Body of pancreas (tissue), 4 donors: ENCODE measurements around the gene TEX2. TPM values are rescaled to one million over a fixed set of nuclear protein-coding genes. Genes with fewer than 3 reads are reported as not detected.
"Not testable (repeated sequence)": the region's sequence is repeated elsewhere in the genome, so short reads cannot be mapped to it uniquely, and the experiment has no call there.

Experiments
- ATAC-seq: fragments of 150-250 bp; one replicate; pipeline ENCODE4 v1.9.1; 2016
- DNase-seq, 4 donors: peaks; one replicate each; pipeline ENCODE4 v3.0.0-alpha.2; 2019
- H3K27ac ChIP-seq, 4 donors: fragments of 200-600 bp; sonication (generic); 1 replicate in 3 of 4; 2 replicates in 1 of 4; pipeline versions ENCODE4 v1.5.1 to v1.6.1; 2016 to 2019; ENCODE audit warnings: mild to moderate bottlenecking in 1 of 4, mixed read lengths in 1 of 4, moderate library complexity in 1 of 4
- H3K27me3 ChIP-seq, 2 donors: fragments of 200-600 bp; sonication (generic); one replicate each; pipeline ENCODE4 v1.6.0; 2016; ENCODE audit warnings: mild to moderate bottlenecking in 1 of 2
- H3K36me3 ChIP-seq, 2 donors: fragments of 200-600 bp; sonication (generic); replicated peaks in 1 of 2; 2 replicates each; pipeline ENCODE4 v1.5.1; 2016; ENCODE audit warnings: low read depth in 2 of 2; ENCODE audit not compliant: insufficient read depth in 1 of 2
- H3K4me1 ChIP-seq: fragments of 200-600 bp; sonication (generic); one replicate; pipeline ENCODE4 v1.6.0; 2016
- H3K4me3 ChIP-seq, 2 donors: fragments of 200-600 bp; sonication (generic); 1 replicate in 1 of 2; 2 replicates in 1 of 2; pipeline ENCODE4 v1.5.1; 2016 to 2019
- H3K9me3 ChIP-seq, 3 donors: fragments of 200-600 bp; sonication (generic); 1 replicate in 2 of 3; 2 replicates in 1 of 3; pipeline ENCODE4 v1.5.1; 2016
- POLR2A ChIP-seq, 3 donors: fragments of 450-650 bp; IDR thresholded peaks; one replicate each; pipeline ENCODE4 v1.6.1; 2016; ENCODE audit warnings: antibody characterized with exemption in 3 of 3, mild to moderate bottlenecking in 2 of 3
- WGBS, 2 donors: methylation state at CpG; one replicate each; pipeline ENCODE4 v1.1.5; 2017; 5-methylcytosine and 5-hydroxymethylcytosine counted together
- intact Hi-C: fragments of 100-400 bp; cut with DNase I; formaldehyde crosslinking; loops from one replicate; pipeline ENCODE4 v1.15.1; 2023
- total RNA-seq, 2 donors: library from RNA; depleted of rRNA; stranded (reverse); fragments of >200 nt; gene quantifications; one replicate each; pipeline ENCODE4 v1.1.0, GENCODE V29; 2016
- TF ChIP-seq, protein P1 (sequence below), 7 experiments: fragments of 450-650 bp in 4 of 7; fragments of 200-600 bp in 3 of 7; sonication (generic) in 3 of 7; IDR thresholded peaks; one replicate each; pipeline ENCODE4 v1.5.1; 2016 to 2019; ENCODE audit warnings: antibody characterized with exemption in 7 of 7

Gene TEX2
- total RNA-seq, 2 donors from 2014 or later: 36.1 to 82.1 TPM

GRCh38 chr17:64170286-64170685 lies 92.8 kb downstream of the TEX2 start:
- Histone ChIP-seq H3K27me3 (no peaks in the 10 kb centered on the region), H3K9me3 (no peaks in the 10 kb centered on the region), H3K36me3 (no peaks in the 10 kb centered on the region), H3K4me1 (peaks cover 31% of the 10 kb centered on the region), H3K4me3 (no peak overlapping the region), H3K27ac (no peak overlapping the region)
- no peak for TF ChIP-seq POLR2A (IDR thresholded peaks at IDR 0.05)
- TF ChIP-seq, protein P1, sequence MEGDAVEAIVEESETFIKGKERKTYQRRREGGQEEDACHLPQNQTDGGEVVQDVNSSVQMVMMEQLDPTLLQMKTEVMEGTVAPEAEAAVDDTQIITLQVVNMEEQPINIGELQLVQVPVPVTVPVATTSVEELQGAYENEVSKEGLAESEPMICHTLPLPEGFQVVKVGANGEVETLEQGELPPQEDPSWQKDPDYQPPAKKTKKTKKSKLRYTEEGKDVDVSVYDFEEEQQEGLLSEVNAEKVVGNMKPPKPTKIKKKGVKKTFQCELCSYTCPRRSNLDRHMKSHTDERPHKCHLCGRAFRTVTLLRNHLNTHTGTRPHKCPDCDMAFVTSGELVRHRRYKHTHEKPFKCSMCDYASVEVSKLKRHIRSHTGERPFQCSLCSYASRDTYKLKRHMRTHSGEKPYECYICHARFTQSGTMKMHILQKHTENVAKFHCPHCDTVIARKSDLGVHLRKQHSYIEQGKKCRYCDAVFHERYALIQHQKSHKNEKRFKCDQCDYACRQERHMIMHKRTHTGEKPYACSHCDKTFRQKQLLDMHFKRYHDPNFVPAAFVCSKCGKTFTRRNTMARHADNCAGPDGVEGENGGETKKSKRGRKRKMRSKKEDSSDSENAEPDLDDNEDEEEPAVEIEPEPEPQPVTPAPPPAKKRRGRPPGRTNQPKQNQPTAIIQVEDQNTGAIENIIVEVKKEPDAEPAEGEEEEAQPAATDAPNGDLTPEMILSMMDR (IDR thresholded peaks at IDR 0.05): no peak
- DNase-seq: no peak
- 89 to 96% methylated on average over 4 of the region's 4 CpGs for WGBS, 2 donors
- intact Hi-C loops: no loop called here
- no peak for ATAC-seq

- H3K4me1 ChIP-seq: peaks cover 38% of the 10 kb centered on the region
- 88 to 98% methylated on average over 3 of the region's 3 CpGs for WGBS, 2 donors
- intact Hi-C loops: loop anchor here (10.0 kb wide), 1 partner anchor 107 kb away; no protein-coding TSS in a partner anchor
Measured at GRCh38 chr17:64167666-64168065, 95.4 kb downstream of the TEX2 start.

GRCh38 chr17:64166876-64167275 lies 96.2 kb downstream of the TEX2 start:
- intact Hi-C loops: loop anchor here (10.0 kb wide), 1 partner anchor 108 kb away; no protein-coding TSS in a partner anchor
- TF ChIP-seq, protein P1 (IDR thresholded peaks at IDR 0.05): no peak
- TF ChIP-seq POLR2A (IDR thresholded peaks at IDR 0.05): no peak
- WGBS, 2 donors: 96 to 100% methylated on average over 3 of the region's 3 CpGs
- Histone ChIP-seq H3K4me1 (peaks cover 41% of the 10 kb centered on the region), H3K27ac (peak overlapping the region in 2 of 4 donors; percentile 29 to 84), H3K27me3 (no peaks in the 10 kb centered on the region), H3K36me3 (no peaks in the 10 kb centered on the region), H3K9me3 (no peaks in the 10 kb centered on the region), H3K4me3 (no peak overlapping the region)
- ATAC-seq: no peak
- DNase-seq: no peak

More at GRCh38 chr17:64167666-64168065, 95.4 kb downstream of the TEX2 start:
- not testable (repeated sequence) for DNase-seq, H3K4me3 ChIP-seq, H3K36me3 ChIP-seq, H3K9me3 ChIP-seq, H3K27ac ChIP-seq, ATAC-seq, H3K27me3 ChIP-seq

DNA sequence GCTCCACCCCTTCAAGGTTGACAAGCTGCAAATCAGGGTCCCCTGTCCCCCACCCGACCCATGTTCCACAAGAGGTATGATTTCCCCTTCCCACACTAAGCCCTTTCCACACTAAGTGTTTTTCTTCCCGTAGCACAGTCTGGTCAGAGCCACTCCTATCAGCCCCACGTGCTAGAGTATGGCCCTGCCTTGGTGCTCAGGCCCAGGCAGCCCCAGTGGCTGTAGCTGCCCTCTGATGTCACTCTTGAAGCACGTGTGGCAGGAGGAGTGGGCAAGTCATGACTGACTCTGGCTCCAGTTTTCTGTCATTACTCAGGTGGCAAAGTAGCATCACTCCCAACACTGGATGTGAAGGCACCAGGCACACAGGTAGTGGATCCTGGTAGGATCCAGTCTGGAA lies 97.7 kb downstream of the TEX2 start:
- 46 to 57% methylated on average over 4 of the region's 4 CpGs for WGBS, 2 donors
- no peaks in the 10 kb centered on the region for H3K36me3 ChIP-seq
- TF ChIP-seq POLR2A (IDR thresholded peaks at IDR 0.05): no peak
- TF ChIP-seq, protein P1 (IDR thresholded peaks at IDR 0.05): no peak

GRCh38 chr17:64164596-64165285 lies 98.3 kb downstream of the TEX2 start:
- intact Hi-C loops: loop anchor here (10.0 kb wide), 1 partner anchor 110 kb away; no protein-coding TSS in a partner anchor
- H3K27ac ChIP-seq: peak overlapping the region; percentile 77 to 88 (median 82)

More for the DNA sequence above, 97.7 kb downstream of the TEX2 start:
- Histone ChIP-seq H3K27ac (peak overlapping the region; percentile 77 to 88 (median 82)), H3K4me3 (no peak overlapping the region), H3K4me1 (peaks cover 55% of the 10 kb centered on the region), H3K9me3 (no peaks in the 10 kb centered on the region), H3K27me3 (no peaks in the 10 kb centered on the region)
- ATAC-seq (peak; percentile 60), DNase-seq (peak in 3 of 4 donors; percentile 42 to 54 (median 45))
- intact Hi-C loops: loop anchor here (10.0 kb wide), 1 partner anchor 109 kb away; no protein-coding TSS in a partner anchor

More at GRCh38 chr17:64164596-64165285, 98.3 kb downstream of the TEX2 start:
- WGBS, 2 donors: 37 to 46% methylated on average over 6 of the region's 6 CpGs
- ATAC-seq (peak; percentile 90), DNase-seq (peak; percentile 47 to 76 (median 58))
- H3K4me1 ChIP-seq: peaks cover 55% of the 10 kb centered on the region
- no peaks in the 10 kb centered on the region for H3K9me3 ChIP-seq
- no peak overlapping the region for H3K4me3 ChIP-seq
- no peaks in the 10 kb centered on the region for H3K36me3 ChIP-seq
- TF ChIP-seq, protein P1 (IDR thresholded peaks at IDR 0.05): no peak
- peak in 2 of 3 donors; percentile 17 to 36 for TF ChIP-seq POLR2A (IDR thresholded peaks at IDR 0.05)
- no peaks in the 10 kb centered on the region for H3K27me3 ChIP-seq
